ENCODE data around the gene GPD1L. TPM values are rescaled to one million over a fixed set of nuclear protein-coding genes. Genes with fewer than 3 reads are reported as not detected.
"Not testable (repeated sequence)": the region's sequence is repeated elsewhere in the genome, so short reads cannot be mapped to it uniquely, and the experiment has no call there.

Gene GPD1L
- 87.2 TPM for total RNA-seq

DNA sequence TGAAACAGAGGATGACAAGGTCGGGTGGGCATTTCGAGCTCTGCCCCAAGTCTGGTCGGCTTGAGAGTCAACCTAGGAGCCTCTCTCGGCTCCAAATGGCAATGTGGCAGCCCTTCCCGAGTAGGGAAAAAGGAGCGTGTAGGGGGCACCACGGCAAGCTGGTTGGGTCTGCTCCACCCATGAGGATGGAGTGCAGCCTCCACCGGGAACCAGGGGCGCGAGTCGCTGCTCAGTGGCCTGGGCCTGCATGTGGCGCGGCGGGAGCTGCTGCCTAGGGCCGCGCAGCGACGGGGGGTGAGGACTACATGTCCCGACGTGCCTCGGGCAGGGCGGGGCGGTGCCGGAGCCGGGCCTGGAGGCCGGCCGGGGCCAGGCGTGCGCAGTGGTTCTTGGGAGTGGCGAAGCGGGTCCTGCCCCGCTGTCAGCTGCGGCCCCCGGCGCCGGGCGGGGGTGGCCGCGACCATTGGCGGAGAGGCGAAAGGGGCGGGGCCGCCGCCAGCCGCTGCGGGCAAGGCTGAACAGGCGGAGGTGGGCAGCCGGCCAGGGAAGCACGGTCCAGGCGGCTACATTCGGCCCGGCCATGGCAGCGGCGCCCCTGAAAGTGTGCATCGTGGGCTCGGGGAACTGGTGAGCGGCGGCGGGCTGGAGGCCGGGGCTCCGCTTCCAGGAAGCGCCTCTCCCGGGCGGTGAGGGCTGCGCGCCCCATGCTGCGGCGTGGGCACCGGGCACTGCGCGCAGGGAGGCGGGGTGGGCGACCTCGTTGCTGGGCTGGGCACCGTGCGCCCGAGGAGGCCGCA is at the start of gene GPD1L:
Gene GPD1L (plus strand): TSS at position 489 of the 797 bp plus-strand sequence. CDS start 92 bp downstream, at position 581.
- FAIRE-seq (no peak), DNase-seq (ENCODE audit: low spot score in 2 of 2) (peak; percentile 92 to 94)

DNA sequence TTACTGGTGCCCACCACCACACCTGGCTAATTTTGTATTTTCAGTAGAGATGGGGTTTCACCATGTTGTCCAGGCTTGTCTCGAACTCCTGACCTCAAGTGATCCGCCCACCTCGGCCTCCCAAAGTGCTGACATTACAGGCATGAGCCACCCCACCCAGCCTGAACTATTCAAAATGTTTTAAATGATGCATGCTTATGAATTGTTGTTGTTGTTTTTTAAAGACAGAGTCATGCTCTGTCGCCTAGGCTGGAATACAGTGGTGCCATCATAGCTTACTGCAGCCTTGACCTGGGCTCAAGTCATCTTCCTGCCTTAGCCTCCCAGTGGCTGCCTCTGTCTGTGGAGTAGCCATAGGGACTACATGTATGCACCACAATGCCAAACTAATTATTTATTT is 48.0 kb upstream of the GPD1L start:
- not testable (repeated sequence) for DNase-seq (ENCODE audit: low spot score in 2 of 2); FAIRE-seq

DNA sequence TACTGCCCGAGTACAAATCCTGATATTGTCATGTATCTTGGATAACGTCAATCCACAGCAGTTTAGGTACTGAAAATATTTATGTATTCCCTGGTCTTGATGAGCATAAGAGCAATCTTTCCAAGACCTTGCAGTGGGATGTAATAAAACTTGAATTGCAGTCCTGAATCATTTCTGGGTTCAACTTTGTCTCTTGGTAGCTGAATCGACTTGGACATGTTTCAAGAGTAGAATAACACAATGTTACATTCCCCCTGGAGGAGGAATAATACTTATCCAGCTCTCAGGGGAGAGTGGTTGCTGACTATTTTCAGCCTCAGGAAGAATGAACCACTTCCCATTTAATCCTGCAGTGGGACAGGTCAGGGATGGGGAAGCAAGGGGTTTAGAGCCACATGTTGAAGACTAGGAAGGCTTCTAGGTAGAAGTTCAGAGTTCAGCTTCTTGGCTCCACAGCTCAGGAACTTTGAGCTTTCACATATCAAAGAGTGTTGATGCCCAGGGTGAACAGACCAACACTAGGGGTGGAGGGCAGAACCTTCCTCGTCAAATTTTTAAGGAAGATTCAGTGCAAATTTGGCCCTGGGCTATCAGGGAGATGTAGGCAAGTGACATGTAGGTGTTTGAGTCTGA is 43.4 kb upstream of the GPD1L start:
- DNase-seq (ENCODE audit: low spot score in 2 of 2) = no peak
- no peak for FAIRE-seq

DNA sequence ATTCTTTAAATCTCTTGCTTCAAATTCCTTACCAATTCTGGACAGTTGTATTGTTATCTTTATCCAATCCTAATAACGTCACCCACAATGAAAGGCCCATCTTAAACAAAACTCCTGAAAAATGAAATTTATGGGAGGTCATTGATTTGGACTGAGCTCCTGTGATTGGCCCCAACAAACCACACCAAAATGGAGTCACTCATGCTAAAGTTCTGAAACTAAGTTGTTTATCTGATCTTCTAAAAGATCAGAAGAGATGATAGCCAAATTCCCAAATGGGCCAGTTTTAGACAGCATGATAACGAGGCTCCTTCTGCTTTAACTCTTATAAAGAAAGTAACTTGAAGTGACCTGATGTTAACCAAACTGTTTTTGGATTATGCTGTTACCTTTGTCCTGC is 39.7 kb upstream of the GPD1L start:
- FAIRE-seq = no peak

DNA sequence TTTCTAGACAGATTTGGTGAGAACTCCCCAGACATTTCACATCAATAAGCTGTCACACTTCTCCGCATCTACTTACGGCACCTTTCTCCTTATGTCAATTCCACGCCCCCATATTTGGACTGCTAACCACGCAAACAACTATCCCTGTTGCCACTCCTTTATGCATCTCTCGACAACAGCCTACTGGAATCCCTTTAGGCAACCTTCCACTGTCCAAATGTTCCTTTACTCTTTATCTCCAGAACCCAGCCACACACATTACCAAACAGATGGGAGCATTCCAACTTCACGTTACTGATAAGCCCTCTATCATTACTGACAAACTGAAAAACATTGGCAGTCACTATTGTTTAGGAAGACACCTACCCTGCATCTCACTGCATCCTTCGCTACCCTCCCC is 32.2 kb upstream of the GPD1L start:
- not testable (repeated sequence) for DNase-seq (ENCODE audit: low spot score in 2 of 2); FAIRE-seq

More for the DNA sequence above, 39.7 kb upstream of the GPD1L start:
- no peak for DNase-seq (ENCODE audit: low spot score in 2 of 2)

DNA sequence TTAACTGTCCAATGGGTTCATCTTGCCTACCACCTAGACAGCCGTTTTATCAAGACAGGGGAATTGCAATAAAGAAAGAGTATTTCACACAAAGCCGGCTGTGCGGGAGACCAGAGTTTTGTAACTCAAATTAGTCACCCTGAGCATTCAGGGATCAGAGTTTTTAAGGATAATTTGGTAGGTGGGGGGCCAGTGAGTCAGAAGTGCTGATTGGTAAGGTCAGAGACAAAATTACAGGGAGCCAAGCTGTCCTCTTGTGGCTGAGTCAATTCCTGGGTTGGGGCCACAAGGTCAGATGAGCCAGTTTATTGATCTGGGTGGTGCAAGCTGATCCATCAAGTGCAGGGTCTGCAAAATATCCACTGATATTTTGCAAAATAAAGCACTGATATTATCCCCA is 29.9 kb upstream of the GPD1L start:
- DNase-seq (ENCODE audit: low spot score in 2 of 2) (no peak), FAIRE-seq (no peak)

DNA sequence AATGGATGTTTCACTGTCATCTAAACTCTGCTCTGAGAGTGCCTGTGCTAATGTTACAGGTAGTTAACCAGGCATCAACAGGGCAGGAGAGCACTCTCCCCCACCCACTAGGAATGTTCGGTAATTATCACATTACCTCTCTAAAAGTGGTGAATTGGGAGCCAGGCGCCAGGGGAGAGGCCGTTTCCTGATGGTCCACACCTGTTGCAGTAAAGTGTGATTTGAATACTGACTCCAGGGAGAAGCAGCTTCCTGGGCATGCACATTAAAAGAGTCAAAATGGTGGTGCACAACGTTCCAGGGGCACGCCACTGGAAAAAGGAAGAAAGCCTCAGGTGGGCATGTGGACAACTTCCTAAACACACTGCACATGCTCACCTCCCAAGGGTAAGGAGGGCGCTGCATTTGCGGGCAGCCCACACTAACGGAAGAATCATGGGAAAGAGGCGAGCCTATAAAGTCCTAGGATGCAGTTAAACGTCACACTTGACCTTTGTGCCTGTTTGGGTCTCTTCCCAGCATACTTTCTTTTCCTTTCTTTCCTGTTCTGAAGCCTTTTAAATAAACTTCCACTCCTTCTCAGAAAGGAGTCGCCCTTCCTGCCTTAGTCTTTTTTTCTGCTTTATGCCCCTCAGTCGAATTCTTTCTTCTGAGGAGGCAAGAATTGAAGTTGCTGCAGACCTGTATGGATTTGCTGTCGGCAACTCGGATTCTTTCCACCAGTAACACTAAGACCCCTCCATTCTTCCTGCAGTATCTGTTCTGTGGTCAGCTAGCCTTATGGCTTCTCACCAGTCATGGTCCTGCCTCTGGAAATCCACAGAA is 28.9 kb upstream of the GPD1L start:
- no peak for DNase-seq (ENCODE audit: low spot score in 2 of 2)
- FAIRE-seq = no peak

DNA sequence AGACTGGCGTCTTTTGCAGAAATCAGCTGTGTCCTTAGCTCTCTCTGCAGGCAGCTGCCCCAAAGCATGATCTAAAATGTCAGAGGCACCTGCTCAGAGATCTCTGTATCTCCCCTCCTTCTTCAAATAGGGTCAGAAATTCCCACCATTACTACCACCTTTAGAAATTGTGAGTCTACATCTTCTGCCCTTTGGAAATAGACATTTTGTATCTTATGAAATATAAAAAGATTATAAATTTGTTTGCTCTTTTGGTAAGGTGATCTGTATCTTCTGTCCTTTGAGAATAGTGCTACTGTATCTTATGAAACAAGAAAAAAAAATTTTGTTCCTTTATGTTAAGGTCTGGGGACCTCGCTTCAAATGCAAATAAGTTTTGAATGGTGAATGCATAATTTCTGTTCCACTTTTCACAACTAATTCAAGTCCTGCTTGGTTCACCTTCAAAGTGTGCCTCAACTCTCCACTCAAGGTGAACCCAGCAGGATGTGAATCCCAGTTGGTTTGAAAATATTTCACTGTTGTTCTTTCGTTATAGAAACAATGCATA is 28.3 kb upstream of the GPD1L start:
- FAIRE-seq (no peak), DNase-seq (ENCODE audit: low spot score in 2 of 2) (no peak)

DNA sequence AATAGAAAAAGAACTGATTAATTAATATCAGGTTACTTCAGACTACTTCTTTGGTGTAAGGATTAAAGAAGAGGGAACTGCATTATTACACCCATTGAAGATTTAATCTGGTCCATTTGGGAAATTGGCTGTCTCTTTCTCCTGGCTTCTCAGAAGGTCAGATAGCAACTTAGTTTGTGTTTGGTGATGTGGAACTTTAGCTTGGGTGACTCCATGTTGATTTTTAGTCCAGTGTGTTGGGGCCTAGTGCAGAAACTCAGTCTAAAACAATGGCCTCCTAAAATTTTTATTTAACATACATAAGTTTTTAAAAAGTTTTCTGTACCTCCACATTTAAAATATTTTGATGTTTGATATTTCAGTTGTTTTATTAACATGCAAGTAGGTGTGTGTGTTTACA is 27.6 kb upstream of the GPD1L start:
- FAIRE-seq = no peak
- DNase-seq (ENCODE audit: low spot score in 2 of 2) = no peak

DNA sequence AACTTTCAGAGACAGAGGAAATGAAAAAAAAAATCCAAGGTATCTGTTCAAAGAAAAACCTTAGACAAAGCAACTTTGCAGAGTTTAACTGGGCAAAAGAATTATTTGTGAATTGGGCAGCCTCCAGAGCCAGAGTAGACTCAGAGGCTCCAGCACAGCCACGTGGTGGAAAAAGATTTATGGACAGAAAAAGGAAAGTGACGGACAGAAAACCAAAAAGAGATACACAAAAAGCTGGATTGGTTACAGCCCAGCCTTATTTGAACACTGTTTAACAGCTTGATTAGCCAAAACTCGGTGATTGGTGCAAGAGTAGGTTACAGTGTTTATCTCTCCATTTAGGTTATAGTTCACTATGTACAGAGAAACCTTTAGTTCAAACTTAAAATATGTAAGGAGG is 23.7 kb upstream of the GPD1L start:
- FAIRE-seq (no peak), DNase-seq (ENCODE audit: low spot score in 2 of 2) (no peak)

DNA sequence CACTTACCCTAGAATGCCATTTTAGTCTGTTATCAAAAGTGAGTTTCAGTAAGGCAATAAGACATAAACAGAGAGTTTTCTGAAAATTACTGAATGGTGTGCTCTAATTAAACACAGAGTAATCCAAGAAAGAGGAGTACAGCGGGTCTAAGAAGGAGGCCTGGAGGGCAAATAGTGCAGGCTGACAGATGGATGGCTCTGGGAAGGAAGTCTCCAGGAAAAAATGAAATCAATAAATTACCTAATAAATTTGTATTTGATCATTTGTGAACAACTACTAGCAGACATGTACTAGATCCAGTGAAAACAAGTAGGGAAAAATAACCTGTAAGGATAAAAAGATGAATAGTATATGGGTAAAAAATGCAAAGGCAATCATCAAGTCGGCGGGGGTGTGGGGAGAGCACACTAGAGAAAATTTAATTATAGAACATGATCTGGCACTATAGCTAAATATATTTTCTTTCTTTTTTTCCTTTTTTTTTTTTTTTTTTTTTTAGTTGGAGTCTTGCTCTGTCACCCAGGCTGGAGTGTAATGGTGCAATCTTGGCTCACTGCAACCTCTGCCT is 22.6 kb upstream of the GPD1L start:
- DNase-seq (ENCODE audit: low spot score in 2 of 2) (no peak), FAIRE-seq (no peak)

DNA sequence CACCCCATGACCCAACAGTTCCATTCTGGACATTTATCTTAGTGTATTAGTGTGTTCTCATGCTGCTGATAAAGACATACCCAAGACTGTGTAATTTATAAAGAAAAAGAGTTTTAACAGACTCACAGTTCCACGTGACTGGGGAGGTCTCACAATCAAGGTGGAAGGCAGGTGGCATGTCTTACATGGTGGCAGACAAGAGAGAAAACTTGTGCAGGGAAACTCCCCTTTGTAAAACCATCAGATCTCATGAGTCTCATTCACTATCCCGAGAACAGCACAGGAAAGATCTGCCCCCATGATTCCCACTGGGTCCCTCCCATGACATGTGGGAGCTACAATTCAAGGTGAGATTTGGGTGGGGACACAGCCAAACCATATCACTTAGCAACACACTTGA is 21.6 kb upstream of the GPD1L start:
- FAIRE-seq = no peak
- no peak for DNase-seq (ENCODE audit: low spot score in 2 of 2)

DNA sequence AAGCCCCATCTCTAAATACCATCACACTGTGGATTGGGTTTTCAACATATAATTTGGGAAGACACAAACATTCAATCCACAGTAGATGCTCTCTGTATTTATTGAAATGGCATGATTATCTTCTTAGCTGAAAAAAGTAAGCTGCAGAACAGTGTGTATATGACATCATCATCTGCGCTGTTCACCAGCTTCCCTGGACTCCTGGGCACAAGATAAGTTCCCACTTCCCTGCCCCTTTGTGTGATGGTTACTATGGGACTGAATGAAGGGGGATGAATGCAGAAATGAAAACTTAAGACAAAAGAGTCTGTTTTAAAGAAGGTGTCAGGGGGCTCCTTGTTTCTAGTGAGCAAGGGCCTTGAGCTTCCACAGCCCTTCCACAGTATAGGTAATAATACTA is 20.0 kb upstream of the GPD1L start:
- no peak for FAIRE-seq
- DNase-seq (ENCODE audit: low spot score in 2 of 2) = no peak

DNA sequence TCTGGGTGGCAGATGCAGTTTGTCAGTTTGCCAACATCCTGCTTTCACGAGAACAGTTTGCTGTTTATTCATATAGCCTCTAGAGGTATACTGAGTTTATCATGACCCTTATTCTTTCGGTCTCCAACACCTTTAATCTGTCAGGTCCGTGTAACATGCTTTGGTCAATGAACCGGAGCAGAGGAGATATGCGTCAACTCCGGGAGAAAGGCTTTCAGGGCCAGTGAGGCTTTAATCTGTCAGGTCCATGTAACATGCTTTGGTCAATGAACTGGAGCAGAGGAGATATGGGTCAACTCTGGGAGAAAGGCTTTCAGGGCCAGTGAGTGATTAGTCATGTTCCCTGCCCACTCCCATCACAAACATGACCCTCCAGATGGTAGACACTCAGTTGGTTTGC is 16.9 kb upstream of the GPD1L start:
- no peak for DNase-seq (ENCODE audit: low spot score in 2 of 2)
- no peak for FAIRE-seq

DNA sequence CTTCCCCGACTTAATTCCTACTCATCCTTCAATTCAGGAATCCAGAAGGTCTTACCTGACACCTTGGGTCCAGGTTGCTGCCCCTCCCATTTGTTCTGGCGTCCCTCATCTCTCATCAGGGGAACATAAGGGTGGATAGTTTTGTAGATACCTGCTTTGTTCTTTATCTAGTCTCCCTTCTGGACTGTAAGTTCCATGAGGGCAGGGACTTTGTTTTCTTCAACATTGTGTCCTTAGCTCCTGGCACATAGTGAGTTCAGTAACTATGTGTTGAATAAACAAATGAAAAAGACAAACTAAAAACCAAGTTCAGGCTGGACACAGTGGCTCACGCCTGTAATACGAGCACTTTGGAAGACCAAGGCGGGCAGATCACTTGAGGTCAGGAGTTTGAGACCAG is 13.2 kb upstream of the GPD1L start:
- no peak for DNase-seq (ENCODE audit: low spot score in 2 of 2)
- FAIRE-seq = no peak

DNA sequence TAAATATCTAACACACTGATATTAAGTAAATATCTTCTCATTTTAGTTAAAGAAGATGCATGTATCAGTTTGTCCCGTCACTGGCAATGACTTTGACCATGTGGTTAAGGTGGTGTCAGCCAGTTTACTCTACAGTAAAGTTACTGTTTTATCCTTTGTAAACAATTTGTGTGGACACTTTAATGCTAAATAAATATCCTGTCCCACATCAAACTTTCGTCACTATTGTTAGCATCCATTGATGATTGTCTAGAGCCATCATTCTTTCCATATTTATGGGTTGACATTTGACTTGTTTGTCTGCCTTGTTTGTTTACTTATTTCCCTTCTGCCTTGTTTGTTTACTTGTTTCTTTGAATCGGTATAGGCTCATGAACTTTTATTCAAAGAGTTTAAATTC is 11.0 kb upstream of the GPD1L start:
- DNase-seq (ENCODE audit: low spot score in 2 of 2) = no peak
- FAIRE-seq = no peak

DNA sequence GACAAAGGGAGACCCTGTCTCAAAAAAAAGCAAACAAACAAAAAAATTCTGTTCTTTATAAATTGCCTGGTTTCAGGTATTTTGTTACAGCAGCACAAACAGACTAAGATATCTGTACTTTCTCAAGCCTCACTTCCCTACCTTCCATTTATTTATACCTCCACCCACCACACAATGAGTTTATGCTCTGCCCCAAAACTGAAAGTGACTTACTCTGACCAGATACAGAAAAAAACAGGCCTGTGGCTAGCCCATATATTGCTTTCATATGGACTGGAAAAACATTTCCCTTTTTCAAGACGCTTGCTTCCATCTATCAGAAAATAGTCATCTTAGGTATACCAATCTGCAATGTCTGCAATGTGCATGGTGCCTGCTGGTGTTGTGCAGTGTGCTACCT is 8.7 kb upstream of the GPD1L start:
- FAIRE-seq (no peak), DNase-seq (ENCODE audit: low spot score in 2 of 2) (no peak)

DNA sequence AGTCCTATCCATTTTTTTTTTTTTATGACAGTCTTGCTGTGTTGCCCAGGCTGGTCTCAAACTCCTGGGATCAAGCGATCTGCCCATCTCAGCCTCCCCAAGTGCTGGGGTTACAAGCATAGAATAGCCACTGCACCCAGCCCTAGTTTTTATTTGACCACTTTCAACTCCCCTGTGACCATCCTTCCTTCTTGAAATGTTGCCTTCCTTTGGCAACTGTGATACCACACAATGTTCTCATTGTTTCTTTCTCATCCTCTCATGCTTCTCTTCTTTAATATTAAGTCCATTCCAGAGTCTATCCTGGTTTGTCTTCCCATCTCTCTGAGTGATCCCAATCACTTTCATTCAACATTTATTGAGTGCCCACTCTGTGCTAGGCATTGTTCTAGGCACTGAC is 7.9 kb upstream of the GPD1L start:
- DNase-seq (ENCODE audit: low spot score in 2 of 2) (no peak), FAIRE-seq (no peak)

DNA sequence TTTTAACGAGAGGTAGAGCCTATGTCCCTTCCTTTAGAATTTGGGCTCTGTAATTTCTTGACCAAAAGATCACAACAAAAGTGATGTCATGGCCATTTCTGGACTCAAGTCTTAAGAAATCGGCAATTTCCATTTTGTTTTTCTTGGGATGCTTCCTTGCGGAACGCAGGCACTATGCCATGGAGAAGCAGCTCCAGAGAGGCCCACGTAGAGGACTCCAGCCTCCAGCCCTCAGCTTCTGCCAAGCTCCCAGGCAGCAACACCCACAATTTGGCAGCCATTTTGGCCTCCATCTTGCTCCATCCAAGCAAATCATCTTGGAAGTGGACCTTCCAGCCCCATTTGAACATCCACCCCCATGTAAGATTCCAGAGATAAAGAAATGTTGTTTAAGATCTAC is 6.0 kb upstream of the GPD1L start:
- DNase-seq (ENCODE audit: low spot score in 2 of 2) (no peak), FAIRE-seq (no peak)

DNA sequence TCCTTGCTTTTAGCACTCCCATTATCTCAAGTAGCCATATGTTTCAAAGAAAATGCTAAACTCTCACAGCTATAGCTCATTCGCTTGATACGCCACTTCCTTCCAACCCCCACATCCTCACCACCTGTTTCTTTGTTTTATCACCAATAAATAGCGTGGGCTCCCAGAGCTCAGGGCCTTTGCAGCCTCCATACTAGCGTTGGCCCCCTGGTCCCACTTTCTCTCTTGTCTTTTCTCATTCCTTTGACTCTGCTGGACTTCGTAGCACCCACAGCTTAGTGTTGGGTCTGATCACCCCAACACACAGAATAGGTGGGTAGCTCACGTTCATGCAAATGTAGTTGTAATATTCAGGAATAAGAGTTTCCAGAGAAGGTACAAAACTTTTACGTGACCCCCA is 4.1 kb upstream of the GPD1L start:
- DNase-seq (ENCODE audit: low spot score in 2 of 2) (no peak), FAIRE-seq (no peak)

DNA sequence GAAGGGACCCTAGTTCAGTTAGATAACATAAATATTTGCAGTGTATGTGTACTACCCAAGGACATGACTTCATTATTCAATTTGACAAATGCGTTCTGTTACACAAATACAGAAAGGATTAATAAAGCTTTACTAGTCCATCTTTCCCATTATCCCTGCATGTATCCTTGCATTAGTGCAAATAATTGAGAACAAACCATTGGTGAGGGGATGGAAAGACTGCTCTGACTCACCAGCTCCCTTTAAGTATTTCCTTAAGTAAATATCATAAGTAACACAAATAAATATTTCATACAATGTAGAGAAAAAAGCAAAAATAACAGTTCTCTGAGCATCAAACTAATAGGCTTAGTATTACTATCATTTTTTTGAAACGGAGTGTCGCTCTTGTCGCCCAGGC is 1.9 kb upstream of the GPD1L start:
- no peak for FAIRE-seq
- DNase-seq (ENCODE audit: low spot score in 2 of 2) = no peak

Data from frontal cortex (tissue), 4 donors.